Measurements from ENCODE around the gene PKP3.

The PKP3 gene

DNA sequence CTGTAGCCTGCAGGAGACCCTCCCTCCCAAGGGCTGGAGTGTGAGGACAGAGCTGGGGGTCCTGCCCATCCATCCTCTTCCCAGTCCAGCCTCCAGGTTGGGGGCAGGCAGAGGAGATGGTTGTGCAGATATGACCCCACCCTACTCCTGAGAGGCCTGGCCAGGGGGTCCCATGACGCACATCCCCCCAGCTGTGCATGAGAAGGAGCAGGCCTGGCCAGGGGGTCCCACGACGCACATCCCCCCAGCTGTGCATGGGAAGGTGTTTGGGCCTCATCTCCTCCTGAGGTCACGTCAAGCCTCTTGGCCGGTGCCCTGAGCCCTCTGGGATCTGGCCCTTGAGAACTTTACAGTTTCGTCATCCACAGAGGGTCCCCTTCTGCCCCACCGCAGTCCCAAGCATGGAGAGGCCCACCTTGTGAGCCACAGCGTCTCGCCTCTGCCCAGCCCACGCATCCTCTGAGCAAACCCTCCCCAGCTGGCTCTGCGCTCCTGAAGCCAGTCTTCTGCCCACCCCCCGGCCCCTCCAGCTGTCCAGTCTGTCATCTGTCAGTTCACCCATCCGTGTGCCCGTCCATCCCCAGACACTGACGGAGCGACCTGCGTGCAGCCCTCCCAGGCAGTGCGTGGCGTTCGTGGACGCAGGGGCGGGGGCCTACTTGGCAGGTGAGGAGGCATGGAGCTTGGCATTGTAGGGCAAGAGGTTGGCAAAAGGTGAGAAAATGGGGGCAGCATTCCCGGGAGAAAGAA, 45.5 kb downstream of the PKP3 start:
- Histone ChIP-seq H3K9ac (ENCODE audit: low read length) (no peak overlapping the region), H3K4me3 (ENCODE audit: low read length) (no peak overlapping the region), H3K27me3 (replicated peaks; ENCODE audit: control insufficient read depth, insufficient read depth, low read length) (peaks cover 53% of the 10 kb centered on the region), H3K36me3 (ENCODE audit: control insufficient read depth, insufficient read depth, low read length, severe bottlenecking) (no peaks in the 10 kb centered on the region), H3K9me3 (ENCODE audit: control insufficient read depth, low read length) (no peaks in the 10 kb centered on the region), H3K4me1 (ENCODE audit: control insufficient read depth, insufficient read depth, low read length) (peaks cover 9% of the 10 kb centered on the region)
- DNase-seq (ENCODE audit: low read depth) = no peak

DNA sequence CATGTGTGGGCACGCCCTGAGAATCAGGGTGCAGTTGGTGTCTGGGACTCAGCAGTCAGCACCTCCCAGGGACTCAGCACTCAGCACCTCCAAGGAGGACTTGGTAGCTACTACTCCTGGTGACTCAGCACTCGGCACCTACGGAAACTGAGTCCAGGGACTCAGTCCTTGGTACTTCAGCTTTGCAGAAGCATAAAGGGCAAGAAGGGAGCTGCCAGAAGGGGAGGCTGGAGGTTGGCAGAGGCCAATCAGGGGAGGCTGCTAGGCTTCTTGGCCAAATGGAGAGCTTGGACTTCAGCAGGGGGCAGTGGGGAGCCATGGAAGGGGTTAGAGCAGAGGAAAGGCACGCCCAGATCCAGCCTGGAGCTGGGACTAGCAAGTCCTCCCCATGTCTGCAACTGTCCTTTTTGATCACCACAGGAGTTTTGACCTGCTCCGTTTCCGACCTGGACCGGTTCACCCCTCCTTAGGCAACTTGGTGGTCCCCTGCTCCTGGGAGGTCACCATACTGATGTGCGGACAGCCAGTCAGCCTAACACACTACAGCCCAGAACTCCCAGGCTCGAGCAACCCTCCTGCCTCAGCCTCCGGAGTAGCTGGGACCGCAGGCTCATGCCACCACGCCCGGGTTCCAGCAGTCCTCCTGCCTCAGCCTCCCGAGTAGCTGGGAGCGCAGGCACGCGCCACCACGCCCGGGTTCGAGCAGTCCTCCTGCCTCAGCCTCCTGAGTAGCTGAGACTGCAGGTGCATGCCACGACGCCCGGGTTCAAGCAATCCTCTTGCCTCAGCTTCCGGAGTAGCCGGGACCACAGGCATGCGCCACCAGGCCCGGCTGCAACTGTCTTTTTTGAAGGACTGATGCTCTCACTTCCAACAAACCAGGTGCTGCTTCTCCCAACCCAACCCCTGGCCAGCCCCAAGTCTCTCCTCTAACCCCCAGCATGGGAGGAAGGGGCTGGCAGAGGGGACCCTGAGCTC, 46.3 kb downstream of the PKP3 start:
- Histone ChIP-seq H3K4me1 (ENCODE audit: control insufficient read depth, insufficient read depth, low read length) (peaks cover 12% of the 10 kb centered on the region), H3K9ac (ENCODE audit: low read length) (no peak overlapping the region), H3K36me3 (ENCODE audit: control insufficient read depth, insufficient read depth, low read length, severe bottlenecking) (no peaks in the 10 kb centered on the region), H3K4me3 (ENCODE audit: low read length) (no peak overlapping the region), H3K27me3 (replicated peaks; ENCODE audit: control insufficient read depth, insufficient read depth, low read length) (peaks cover 44% of the 10 kb centered on the region), H3K9me3 (ENCODE audit: control insufficient read depth, low read length) (no peaks in the 10 kb centered on the region)
- no peak for DNase-seq (ENCODE audit: low read depth)

DNA sequence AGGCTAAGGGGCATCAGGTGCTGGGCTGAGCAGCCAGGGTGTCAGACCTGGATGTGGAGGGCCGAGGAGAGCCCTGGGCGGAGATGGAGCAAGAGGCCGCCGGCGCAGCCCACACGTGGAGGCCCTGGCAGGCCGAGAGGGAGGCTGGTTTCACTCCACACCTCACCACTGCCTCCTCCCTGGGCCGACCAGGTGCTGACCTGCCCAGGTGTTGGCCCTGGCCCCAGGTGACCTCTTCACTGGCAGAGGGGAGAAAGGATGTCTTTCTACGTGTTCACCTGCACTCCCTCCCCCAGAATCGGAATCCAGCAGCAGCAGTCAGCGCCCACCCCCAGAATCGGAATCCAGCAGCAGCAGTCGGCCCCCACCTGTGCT, 47.0 kb downstream of the PKP3 start:
- H3K9me3 ChIP-seq (ENCODE audit: control insufficient read depth, low read length) = no peaks in the 10 kb centered on the region
- no peak overlapping the region for H3K4me3 ChIP-seq (ENCODE audit: low read length)
- DNase-seq (ENCODE audit: low read depth) = no peak
- peaks cover 43% of the 10 kb centered on the region for H3K27me3 ChIP-seq (replicated peaks; ENCODE audit: control insufficient read depth, insufficient read depth, low read length)
- H3K36me3 ChIP-seq (ENCODE audit: control insufficient read depth, insufficient read depth, low read length, severe bottlenecking) = no peaks in the 10 kb centered on the region
- H3K4me1 ChIP-seq (ENCODE audit: control insufficient read depth, insufficient read depth, low read length) = peaks cover 12% of the 10 kb centered on the region
- no peak overlapping the region for H3K9ac ChIP-seq (ENCODE audit: low read length)

DNA sequence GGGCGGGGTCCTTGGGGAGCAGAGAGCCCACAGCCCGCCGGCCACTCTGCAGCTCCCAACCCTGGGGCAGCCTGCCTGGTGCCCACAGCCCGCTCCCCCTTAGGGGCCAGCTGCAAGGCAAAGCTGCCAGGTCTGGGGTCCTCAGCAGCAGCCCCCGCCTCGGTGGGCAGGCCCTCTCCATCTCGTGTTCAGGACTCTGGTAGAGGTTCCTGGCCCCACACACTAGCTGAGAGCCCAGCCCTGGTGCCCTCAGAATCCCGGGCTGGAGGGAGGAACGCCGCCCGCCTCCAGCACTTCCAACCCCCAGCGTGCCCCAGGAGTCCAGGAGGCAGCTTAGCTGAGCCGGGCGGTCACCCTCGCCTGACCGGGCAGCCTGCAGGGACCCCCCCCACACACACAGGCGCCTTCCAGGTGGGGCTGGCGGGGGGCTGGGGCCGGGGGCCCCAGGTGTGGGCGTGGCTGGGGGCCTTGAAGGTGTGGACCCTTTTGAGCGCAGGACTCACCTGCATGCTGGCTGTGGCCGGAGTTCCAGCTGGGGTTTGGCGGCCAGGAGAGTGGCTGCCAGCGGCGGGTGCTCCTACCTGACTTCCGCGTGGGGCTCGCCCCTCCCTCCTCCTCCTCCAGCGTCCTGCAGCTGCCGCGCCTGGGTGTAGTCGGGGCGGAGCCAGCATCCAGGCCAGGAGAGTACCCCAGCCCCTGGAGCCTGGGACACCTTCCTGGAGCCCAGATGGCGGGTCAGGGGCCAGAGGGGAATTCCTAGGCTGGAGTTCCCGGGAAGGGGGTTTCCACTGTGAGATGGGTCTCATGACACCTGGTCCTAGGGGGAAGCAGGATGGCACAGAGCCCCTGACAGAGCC, 47.6 kb downstream of the PKP3 start, which contains the start of gene ANO9:
Gene ANO9, minus strand, starts transcription at position 594 of the 857 bp plus-strand sequence. Its CDS starts 85 bp downstream, at position 509.
- no peaks in the 10 kb centered on the region for H3K9me3 ChIP-seq (ENCODE audit: control insufficient read depth, low read length)
- DNase-seq (ENCODE audit: low read depth) = no peak
- no peaks in the 10 kb centered on the region for H3K36me3 ChIP-seq (ENCODE audit: control insufficient read depth, insufficient read depth, low read length, severe bottlenecking)
- no peak within 1 kb of the TSS for H3K9ac ChIP-seq (ENCODE audit: low read length)
- no peak within 1 kb of the TSS for H3K4me3 ChIP-seq (ENCODE audit: low read length)
- H3K4me1 ChIP-seq (ENCODE audit: control insufficient read depth, insufficient read depth, low read length) = peaks cover 12% of the 10 kb centered on the region
- H3K27me3 ChIP-seq (replicated peaks; ENCODE audit: control insufficient read depth, insufficient read depth, low read length) = peaks cover 41% of the 10 kb centered on the region

DNA sequence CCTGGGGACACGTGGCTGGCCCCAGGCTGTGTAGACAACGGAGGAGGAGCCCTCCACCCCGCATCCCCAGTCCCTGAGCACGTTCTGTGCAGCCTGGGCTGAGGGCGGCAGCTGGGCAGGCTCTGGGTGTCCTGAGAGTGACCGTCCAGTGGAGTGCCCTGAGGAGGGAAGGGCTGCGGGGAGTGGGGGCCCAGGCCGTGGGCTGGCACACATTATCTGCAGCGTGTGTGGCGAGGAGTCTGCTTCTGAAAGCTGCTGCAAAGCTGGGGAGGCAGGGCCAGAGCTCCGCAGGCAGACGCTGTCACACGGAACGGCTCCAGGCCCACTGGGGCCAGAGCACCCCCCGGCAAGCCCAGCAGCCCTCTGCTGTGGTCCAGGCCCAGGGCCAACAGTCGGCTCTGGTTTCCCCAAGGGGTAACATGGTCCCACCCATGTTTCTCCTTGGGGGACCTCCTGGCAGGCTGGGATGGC, 48.6 kb downstream of the PKP3 start:
- Histone ChIP-seq H3K9ac (ENCODE audit: low read length) (no peak overlapping the region), H3K27me3 (replicated peaks; ENCODE audit: control insufficient read depth, insufficient read depth, low read length) (peaks cover 35% of the 10 kb centered on the region), H3K9me3 (ENCODE audit: control insufficient read depth, low read length) (no peaks in the 10 kb centered on the region), H3K36me3 (ENCODE audit: control insufficient read depth, insufficient read depth, low read length, severe bottlenecking) (no peaks in the 10 kb centered on the region), H3K4me1 (ENCODE audit: control insufficient read depth, insufficient read depth, low read length) (peaks cover 12% of the 10 kb centered on the region), H3K4me3 (ENCODE audit: low read length) (no peak overlapping the region)
- no peak for DNase-seq (ENCODE audit: low read depth)

DNA sequence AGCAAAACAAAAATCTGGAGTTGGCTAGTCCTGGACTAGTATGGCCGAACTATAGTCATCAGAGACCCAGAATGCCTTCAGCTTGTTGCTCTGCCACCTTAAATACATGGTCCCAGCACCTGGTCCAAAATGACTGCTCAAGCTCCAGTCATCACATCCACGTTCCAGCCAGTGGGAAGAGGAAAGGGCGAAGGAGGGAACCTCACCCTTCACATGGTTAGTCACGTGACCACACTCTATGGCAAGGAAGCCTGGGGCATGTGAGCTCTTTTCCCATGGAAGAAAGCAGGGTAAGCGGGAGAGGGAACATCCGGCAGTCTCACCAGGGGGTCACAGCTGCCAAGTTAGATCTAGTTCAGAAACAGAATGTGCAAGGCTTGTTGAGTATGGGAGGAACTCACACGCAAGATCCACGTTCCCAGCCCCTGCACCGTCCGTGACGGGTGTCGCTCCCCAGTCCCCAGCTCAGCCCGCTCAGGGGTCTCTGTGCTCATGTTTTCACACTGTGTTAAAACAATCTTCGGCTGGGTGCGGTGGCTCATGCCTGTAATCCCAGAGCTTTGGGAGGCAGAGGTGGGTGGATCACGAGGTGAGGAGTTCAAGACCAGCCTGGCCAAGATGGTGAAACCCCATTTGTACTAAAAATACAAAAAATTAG, 49.7 kb downstream of the PKP3 start:
- Histone ChIP-seq H3K36me3 (ENCODE audit: control insufficient read depth, insufficient read depth, low read length, severe bottlenecking) (no peaks in the 10 kb centered on the region), H3K4me3 (ENCODE audit: low read length) (no peak overlapping the region), H3K9me3 (ENCODE audit: control insufficient read depth, low read length) (no peaks in the 10 kb centered on the region), H3K9ac (ENCODE audit: low read length) (no peak overlapping the region), H3K27me3 (replicated peaks; ENCODE audit: control insufficient read depth, insufficient read depth, low read length) (peaks cover 27% of the 10 kb centered on the region), H3K4me1 (ENCODE audit: control insufficient read depth, insufficient read depth, low read length) (peaks cover 16% of the 10 kb centered on the region)
- DNase-seq (ENCODE audit: low read depth) = no peak

DNA sequence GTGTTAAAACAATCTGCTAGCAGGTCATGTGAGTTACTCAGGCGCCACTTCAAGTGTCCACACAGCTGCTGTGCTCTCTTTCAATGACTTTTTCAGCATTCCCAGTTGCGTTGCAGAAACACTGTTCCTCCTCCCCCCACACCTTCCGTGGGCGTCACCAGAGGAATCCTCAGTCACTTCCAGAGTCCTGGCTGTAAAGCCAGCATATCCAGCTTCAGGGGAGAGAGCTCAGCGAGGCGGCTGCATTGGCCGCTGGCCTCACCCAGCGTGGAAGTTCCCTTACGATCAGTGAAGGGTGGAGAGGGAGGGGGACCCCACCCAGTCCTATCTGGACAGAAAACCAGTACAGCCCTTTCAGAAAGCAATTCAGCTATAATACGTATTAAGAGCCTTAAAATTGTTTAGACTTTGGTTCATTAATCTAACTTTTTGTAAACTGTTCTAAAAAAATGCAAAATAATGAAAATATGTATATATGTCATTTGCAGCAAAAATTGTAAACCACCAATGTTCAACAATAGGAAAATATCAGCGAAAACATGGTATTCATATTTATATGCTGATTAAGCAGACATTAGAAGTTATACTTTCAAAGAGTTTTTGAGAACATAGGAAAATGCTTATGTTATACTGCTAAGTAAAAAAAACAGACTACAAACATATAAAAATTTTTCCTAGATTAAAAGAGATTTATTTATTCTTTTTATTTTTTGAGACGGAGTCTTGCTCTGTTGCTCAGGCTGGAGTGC, 50.6 kb downstream of the PKP3 start:
- peak; percentile 6 for DNase-seq (ENCODE audit: low read depth)
- Histone ChIP-seq H3K9ac (ENCODE audit: low read length) (peak overlapping the region; percentile 0), H3K36me3 (ENCODE audit: control insufficient read depth, insufficient read depth, low read length, severe bottlenecking) (no peaks in the 10 kb centered on the region), H3K4me3 (ENCODE audit: low read length) (peak overlapping the region; percentile 2), H3K4me1 (ENCODE audit: control insufficient read depth, insufficient read depth, low read length) (peaks cover 24% of the 10 kb centered on the region), H3K27me3 (replicated peaks; ENCODE audit: control insufficient read depth, insufficient read depth, low read length) (peaks cover 18% of the 10 kb centered on the region), H3K9me3 (ENCODE audit: control insufficient read depth, low read length) (no peaks in the 10 kb centered on the region)

DNA sequence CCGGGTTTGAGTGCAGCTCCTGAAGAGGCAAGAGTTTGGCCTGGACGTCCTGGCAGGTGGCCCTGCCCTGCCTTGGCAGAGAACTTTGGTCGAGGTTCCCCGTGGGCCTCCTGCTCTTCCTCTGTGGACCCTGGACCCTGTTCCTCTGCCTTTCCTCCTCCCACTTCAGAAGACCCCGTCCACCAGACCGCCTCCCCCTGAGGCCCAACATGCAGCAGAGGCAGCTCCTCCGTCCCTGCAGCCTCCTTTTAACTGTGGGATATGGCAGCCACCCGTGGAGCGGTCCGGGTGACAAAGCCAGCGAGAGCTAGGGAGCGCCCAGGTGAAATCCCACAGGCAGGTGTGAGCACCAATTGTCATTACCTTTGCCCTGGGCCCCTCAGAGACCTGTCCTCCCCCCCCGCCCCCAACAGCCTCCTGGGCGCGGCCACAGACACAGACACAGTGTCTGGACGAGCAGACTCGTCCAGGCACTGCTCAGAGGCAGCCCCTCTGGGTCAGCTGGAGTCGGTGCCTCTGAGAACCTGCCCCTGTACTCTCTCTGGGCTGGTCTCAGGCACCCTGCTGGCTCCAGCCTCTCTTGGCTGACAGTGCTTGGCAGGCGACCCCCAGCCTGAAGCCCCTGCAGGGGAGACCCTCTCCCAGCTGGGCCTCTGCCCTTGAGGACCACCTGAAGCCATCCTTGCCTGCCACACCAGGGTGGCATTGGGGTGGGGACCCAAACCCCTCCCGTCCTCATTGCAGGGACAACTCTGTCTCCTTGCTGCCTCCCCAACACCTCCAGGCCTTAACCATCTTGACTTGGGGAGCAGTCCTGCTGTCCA, 52.0 kb downstream of the PKP3 start:
- Histone ChIP-seq H3K4me3 (ENCODE audit: low read length) (no peak overlapping the region), H3K9me3 (ENCODE audit: control insufficient read depth, low read length) (no peaks in the 10 kb centered on the region), H3K4me1 (ENCODE audit: control insufficient read depth, insufficient read depth, low read length) (peaks cover 24% of the 10 kb centered on the region), H3K9ac (ENCODE audit: low read length) (no peak overlapping the region), H3K27me3 (replicated peaks; ENCODE audit: control insufficient read depth, insufficient read depth, low read length) (peaks cover 5% of the 10 kb centered on the region), H3K36me3 (ENCODE audit: control insufficient read depth, insufficient read depth, low read length, severe bottlenecking) (no peaks in the 10 kb centered on the region)
- no peak for DNase-seq (ENCODE audit: low read depth)

DNA sequence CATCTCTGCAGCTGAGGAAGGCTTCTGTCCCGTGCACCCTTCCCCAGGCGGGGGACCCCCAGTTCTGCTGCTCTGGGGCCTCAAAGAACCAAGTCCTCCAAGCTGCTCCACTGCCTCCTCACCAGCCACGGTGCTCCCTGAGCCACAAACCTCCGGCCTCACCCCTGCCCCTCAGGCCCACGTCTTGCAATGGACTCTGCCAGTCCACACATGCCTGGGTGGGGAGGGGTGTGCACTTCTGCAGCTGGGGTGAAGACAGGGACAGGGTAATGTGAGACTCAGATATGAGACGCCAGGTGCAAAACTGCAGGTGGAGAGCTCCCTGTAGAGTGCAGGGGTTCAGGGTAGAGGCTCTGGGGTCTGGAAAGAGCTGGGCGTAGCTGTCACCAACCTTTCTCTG, 52.9 kb downstream of the PKP3 start:
- Histone ChIP-seq H3K27me3 (replicated peaks; ENCODE audit: control insufficient read depth, insufficient read depth, low read length) (no peaks in the 10 kb centered on the region), H3K4me3 (ENCODE audit: low read length) (no peak overlapping the region)
- no peak for DNase-seq (ENCODE audit: low read depth)

More for the DNA sequence above, 52.9 kb downstream of the PKP3 start:
- Histone ChIP-seq H3K4me1 (ENCODE audit: control insufficient read depth, insufficient read depth, low read length) (peaks cover 32% of the 10 kb centered on the region), H3K9ac (ENCODE audit: low read length) (no peak overlapping the region), H3K36me3 (ENCODE audit: control insufficient read depth, insufficient read depth, low read length, severe bottlenecking) (no peaks in the 10 kb centered on the region), H3K9me3 (ENCODE audit: control insufficient read depth, low read length) (no peaks in the 10 kb centered on the region)
